Epithelial cell of esophagus (primary cell): Measurements from ENCODE around the gene RSPH9.

Experiments
- DNase-seq: peaks from one replicate; pipeline ENCODE4 v3.0.0; 2010; ENCODE audit warnings: low read depth
- H3K4me3 ChIP-seq: 2 replicates; pipeline ENCODE4 v1.5.1; 2011; ENCODE audit warnings: mild to moderate bottlenecking, low read length, control low read depth
- CTCF ChIP-seq: IDR thresholded peaks from 2 replicates; pipeline ENCODE4 v1.5.1; 2011; ENCODE audit warnings: low read depth, mild to moderate bottlenecking, low read length, control low read depth, inconsistent platforms; ENCODE audit not compliant: insufficient read depth; ENCODE audit errors: missing control alignments

RSPH9 gene

GRCh38 chr6:43622541-43622940 lies 22.3 kb upstream of the RSPH9 start:
- H3K4me3 ChIP-seq = no peak overlapping the region
- no peak for DNase-seq
- no peak for TF ChIP-seq CTCF

DNA sequence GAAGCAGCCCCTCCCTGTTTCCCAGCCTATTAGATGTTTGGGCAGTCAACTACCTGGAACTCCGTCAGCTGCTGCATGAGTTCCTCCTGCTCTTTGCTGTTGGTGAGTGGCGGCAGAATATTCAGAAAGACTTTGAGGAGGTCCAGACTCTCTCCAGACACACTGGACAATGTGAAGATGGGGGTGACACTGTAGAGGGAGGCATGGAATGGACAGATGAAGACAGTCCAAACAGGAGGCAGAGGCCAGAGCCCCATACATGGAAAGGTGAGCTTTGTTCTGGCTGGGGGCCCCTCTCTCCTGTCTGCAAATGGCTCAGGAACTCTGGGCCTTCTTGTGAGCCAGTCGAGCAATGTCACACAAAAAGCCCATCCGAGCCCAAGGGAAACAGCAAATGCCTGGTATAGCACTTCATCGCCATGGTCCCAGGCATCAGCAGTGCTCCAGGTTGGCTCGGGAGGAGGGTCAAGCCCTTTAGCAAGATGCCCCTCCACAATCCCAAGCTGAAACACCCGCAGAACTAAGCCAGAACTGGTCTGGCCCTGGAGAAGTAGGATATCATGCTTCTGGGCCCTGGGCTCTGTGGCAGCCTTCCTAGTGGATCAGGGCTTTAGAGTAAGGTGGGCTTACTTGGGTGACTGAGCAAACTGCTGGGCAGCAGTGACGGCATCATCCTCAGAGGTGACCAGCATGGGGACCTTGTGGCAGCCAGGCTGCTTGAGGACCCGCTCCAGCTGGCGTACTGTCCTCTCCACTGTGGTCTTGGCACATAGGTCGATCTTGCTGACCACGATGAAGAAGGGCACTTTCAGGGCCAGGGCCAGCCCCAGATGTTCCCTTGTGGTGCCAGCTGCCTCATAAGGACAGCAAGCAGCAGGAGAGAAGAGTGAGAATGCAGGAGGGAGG lies 20.7 kb upstream of the RSPH9 start:
- TF ChIP-seq CTCF = no peak
- H3K4me3 ChIP-seq = no peak overlapping the region
- DNase-seq = no peak

DNA sequence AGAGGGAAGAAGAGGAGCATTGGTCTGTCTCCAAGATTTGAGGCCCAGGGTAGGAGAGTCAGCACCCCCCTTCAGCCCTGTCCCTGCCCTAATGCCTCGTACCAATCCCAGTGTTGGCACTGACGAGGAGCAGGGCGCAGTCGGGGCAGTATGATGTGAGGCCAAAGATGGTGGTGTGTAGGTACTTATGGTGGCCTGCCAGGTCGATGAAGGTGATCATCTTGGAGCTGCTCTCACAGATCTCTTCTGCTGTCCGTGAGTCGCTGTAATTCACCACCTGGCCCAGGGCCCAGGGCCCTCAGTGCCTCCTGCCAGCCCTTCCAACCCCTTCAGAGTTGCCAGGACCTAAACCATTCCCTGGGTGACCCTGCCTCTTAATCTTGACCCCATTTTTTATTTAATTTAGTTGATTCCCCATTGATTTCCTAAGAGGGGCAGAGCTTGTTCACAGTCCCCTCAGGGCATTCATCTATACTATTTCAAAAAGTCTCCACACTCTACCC lies 20.0 kb upstream of the RSPH9 start:
- DNase-seq = no peak
- H3K4me3 ChIP-seq = no peak overlapping the region
- TF ChIP-seq CTCF = no peak

DNA sequence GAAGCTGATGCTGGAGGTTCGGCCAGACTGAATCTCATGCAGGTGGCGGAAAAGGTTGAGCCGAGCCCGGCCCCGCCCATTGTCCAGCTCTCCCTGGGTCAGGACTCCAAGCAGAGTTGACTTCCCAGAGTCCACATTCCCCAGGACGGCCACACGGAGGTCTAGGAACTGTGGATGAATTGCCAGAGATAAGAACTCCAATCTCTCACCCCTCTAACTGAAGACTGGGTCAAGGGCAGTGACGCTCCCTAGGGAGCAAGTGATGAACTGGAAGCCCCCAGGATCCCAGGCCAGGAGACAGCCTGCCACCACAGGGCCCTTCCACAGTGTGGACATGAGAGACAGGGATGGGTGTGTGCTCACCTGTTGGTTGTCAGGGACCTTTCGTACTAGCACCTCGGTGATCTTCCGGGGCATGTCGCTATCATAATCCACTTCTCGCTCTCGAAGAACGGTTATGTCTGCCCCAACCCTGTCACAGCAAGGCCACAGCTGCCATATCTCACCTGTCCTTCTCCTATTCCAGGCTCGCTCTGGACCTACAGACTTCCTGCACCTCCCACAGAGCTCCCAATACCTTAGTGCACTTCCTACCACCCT lies 19.3 kb upstream of the RSPH9 start:
- no peak for TF ChIP-seq CTCF
- no peak for DNase-seq
- H3K4me3 ChIP-seq = no peak overlapping the region

GRCh38 chr6:43627008-43627825 lies 17.6 kb upstream of the RSPH9 start:
- TF ChIP-seq CTCF = no peak
- H3K4me3 ChIP-seq = no peak overlapping the region
- peak; percentile 93 for DNase-seq

DNA sequence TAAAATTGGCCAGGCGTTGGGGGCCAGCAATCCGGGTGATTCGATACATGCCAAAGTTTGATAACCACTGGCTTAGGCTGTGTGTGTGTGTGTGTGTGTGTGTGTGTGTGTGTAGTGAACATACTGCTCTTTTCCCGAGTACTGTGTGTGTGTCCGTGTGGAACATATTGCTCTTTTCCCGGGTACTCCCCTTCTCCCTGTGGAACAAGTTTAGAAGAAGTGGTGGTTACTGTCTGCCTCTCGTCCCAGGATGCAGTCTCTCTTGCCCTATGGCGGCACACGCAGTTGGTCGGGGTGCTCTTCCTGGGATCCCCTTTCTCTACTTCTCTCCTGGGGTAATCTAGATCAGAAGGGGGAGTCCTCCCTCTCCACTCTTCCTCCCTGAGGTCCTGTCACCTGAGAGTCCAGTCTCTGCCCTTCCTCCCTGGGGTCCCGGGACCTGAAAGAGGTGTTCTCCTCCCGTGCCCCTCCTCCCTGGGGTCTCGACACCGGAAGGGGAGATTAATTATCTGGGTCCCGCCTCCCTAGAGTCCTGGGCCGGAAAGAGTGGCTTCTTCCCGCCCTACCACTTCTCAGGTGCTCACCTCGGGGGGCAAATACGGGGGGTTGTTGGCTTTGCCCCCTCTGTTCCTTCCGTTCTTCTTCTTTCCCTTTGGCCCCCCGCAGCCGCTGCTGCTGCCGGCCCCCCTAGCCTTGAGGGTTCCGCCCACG lies 16.3 kb upstream of the RSPH9 start:
- peak overlapping the region; percentile 82 for H3K4me3 ChIP-seq
- no peak for TF ChIP-seq CTCF
- peak; percentile 36 for DNase-seq
